Activated CD4-positive, alpha-beta memory T cell treated with anti-CD3 and anti-CD28 coated beads for 36 hours (primary cell): Measurements from ENCODE around the gene TSPAN8. TPM values are rescaled to one million over a fixed set of nuclear protein-coding genes. Genes with fewer than 3 reads are reported as not detected.
"Not testable (repeated sequence)": the region's sequence is repeated elsewhere in the genome, so short reads cannot be mapped to it uniquely, and the experiment has no call there.

ENCODE experiments used
- CTCF ChIA-PET: fragments of 350-600 bp; sonication (Branson Sonifier 250); formaldehyde crosslinking; loops from one replicate; lab custom pipeline; 2021; ENCODE audit warnings: antibody characterized with exemption, inconsistent platforms; lab: Charles Lee
- POLR2A ChIA-PET: fragments of 350-600 bp; sonication (Branson Sonifier 250); formaldehyde crosslinking; loops from one replicate; lab custom pipeline; 2021; ENCODE audit warnings: antibody characterized with exemption; lab: Charles Lee
- DNase-seq: peaks from one replicate; pipeline ENCODE4 v3.0.0-alpha.2; 2020
- H3K27ac Mint-ChIP-seq: one replicate; pipeline ENCODE4 v1.8.0; 2021; ENCODE audit warnings: mixed read lengths
- H3K27me3 Mint-ChIP-seq: one replicate; pipeline ENCODE4 v1.8.0; 2021; ENCODE audit warnings: mixed read lengths
- H3K36me3 Mint-ChIP-seq: one replicate; pipeline ENCODE4 v1.8.0; 2021; ENCODE audit warnings: mixed read lengths
- H3K4me1 Mint-ChIP-seq: one replicate; pipeline ENCODE4 v1.8.0; 2021; ENCODE audit warnings: low read depth, mixed read lengths
- H3K4me3 Mint-ChIP-seq: one replicate; pipeline ENCODE4 v1.8.0; 2021; ENCODE audit warnings: mild to moderate bottlenecking, mixed read lengths
- H3K9me3 Mint-ChIP-seq: one replicate; pipeline ENCODE4 v1.8.0; 2021; ENCODE audit warnings: mixed read lengths
- intact Hi-C: fragments of 100-400 bp; cut with micrococcal nuclease; formaldehyde crosslinking; loops from one replicate; pipeline ENCODE4 v1.15.1; 2023
- total RNA-seq, 2 experiments: library from RNA; stranded (reverse); gene quantifications; one replicate each; pipeline ENCODE4 v1.2.3, GENCODE V29; 2021

The TSPAN8 gene
- total RNA-seq, 2 experiments from 2014 or later: not detected

DNA sequence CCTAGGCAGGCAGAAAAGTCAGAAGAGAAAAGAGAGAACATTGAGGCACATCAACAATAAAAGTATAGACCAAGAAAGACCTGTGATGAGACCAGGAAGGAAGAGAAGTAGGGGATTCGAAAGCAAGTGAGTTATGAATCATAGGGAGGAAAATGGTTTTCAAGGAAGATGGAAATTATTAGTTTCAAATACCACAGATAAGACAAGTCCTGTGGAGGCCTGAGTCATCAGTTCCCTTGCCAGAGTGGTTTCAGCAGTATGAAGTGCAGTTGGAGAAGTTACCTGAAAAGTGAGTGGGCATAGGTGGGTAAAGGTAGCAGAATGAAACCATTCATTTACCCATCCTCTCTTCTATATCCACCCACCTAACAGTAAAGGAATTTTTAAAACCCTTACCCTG, 25.2 kb upstream of the TSPAN8 start:
- ChIA-PET CTCF (no interaction called here), POLR2A (no interaction called here)
- no peaks in the 10 kb centered on the region for H3K36me3 Mint-ChIP-seq
- no peaks in the 10 kb centered on the region for H3K9me3 Mint-ChIP-seq
- no peaks in the 10 kb centered on the region for H3K27me3 Mint-ChIP-seq
- no peak overlapping the region for H3K27ac Mint-ChIP-seq
- no peaks in the 10 kb centered on the region for H3K4me1 Mint-ChIP-seq
- DNase-seq: no peak
- intact Hi-C loops: no loop called here
- H3K4me3 Mint-ChIP-seq: no peak overlapping the region

DNA sequence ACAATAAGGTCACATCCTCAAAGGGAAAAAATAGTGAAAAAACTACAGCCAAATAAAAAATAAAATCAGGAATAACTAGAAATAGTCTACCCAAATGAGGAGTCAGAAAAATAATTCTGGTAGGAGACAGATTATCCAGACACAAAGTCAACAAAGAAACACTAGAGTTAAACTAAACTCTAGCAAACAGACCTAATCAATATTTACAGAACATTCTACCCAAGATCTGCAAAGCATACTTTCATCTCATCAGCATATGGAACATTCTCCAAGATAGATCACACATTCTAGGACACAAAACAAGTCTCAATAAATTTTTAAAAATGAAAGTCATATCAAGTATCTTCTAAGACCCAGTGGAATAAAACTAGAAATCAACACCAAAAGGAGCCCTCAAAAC, 20.4 kb upstream of the TSPAN8 start:
- Mint-ChIP-seq H3K27me3 (no peaks in the 10 kb centered on the region), H3K4me1 (no peaks in the 10 kb centered on the region), H3K36me3 (no peaks in the 10 kb centered on the region), H3K9me3 (no peaks in the 10 kb centered on the region), H3K4me3 (no peak overlapping the region), H3K27ac (no peak overlapping the region)
- POLR2A ChIA-PET: no interaction called here
- CTCF ChIA-PET: no interaction called here
- DNase-seq: no peak
- intact Hi-C loops: no loop called here

DNA sequence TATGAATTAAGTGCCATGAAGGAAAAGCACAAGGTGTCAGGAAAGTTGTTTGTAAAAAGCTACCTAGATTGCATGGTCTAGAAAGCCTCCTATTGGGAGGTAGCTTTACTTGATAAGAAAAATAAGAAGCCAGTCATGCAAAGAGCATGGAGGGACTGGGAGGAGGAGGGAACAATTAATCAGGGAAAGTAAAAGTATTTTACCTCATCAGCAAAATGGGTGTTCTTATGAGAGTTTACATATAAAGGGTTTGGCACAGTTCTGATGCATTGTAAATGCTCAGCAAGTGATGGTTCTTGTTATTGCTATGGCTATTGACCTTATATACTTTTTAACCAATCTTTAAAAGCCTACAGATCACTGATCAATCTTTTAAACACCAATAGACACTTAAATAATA, 17.0 kb upstream of the TSPAN8 start:
- intact Hi-C loops: no loop called here
- no peaks in the 10 kb centered on the region for H3K36me3 Mint-ChIP-seq
- H3K27ac Mint-ChIP-seq: no peak overlapping the region
- no peaks in the 10 kb centered on the region for H3K27me3 Mint-ChIP-seq
- POLR2A ChIA-PET: no interaction called here
- H3K4me3 Mint-ChIP-seq: no peak overlapping the region
- no peaks in the 10 kb centered on the region for H3K4me1 Mint-ChIP-seq
- CTCF ChIA-PET: no interaction called here
- DNase-seq: no peak
- H3K9me3 Mint-ChIP-seq: no peaks in the 10 kb centered on the region

DNA sequence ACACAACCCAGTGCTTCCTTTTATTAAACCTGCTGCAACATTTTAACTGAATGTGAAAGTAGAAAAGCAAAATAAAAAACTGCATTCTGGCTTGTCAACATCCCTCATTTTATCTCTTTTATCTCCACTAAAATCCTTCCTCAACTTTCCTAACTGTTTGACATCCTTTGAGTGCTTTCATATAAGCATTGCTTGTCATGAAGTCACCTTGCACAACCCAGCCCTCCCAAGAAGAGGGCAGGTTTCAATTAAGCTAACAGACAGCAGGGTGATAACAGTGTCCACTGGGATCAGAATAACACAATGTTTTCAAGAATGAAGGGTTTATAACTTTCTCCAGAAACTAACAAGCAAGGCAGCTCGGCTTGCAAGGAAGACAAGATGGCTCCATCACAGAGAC, 16.3 kb upstream of the TSPAN8 start:
- H3K9me3 Mint-ChIP-seq: no peaks in the 10 kb centered on the region
- no peak overlapping the region for H3K4me3 Mint-ChIP-seq
- CTCF ChIA-PET: no interaction called here
- no peaks in the 10 kb centered on the region for H3K4me1 Mint-ChIP-seq
- intact Hi-C loops: no loop called here
- no peak overlapping the region for H3K27ac Mint-ChIP-seq
- no peaks in the 10 kb centered on the region for H3K27me3 Mint-ChIP-seq
- no peak for DNase-seq
- POLR2A ChIA-PET: no interaction called here
- H3K36me3 Mint-ChIP-seq: no peaks in the 10 kb centered on the region

DNA sequence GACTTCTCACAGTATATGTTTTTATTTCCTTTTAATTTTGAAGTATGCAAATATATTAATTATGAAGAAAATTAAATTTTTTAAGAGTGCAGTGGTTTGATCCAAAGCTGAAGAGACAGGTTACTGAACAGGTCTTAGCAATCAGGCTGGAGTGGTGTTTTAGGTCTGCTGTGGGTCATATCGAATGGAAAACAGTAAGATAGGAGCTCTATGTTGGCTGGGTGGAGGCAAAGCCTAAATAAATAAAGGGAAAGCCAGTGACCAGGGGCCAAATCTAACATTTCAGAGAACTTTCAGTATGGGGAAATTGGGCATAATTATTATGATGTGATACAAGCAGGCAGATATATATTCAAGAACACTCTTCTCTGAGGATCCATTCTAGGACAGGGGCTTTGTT, 12.7 kb upstream of the TSPAN8 start:
- DNase-seq: no peak
- ChIA-PET CTCF (no interaction called here), POLR2A (no interaction called here)
- H3K36me3 Mint-ChIP-seq: no peaks in the 10 kb centered on the region
- intact Hi-C loops: no loop called here
- H3K4me3 Mint-ChIP-seq: no peak overlapping the region
- no peaks in the 10 kb centered on the region for H3K27me3 Mint-ChIP-seq
- H3K9me3 Mint-ChIP-seq: peaks cover 11% of the 10 kb centered on the region
- H3K27ac Mint-ChIP-seq: no peak overlapping the region
- H3K4me1 Mint-ChIP-seq: no peaks in the 10 kb centered on the region

DNA sequence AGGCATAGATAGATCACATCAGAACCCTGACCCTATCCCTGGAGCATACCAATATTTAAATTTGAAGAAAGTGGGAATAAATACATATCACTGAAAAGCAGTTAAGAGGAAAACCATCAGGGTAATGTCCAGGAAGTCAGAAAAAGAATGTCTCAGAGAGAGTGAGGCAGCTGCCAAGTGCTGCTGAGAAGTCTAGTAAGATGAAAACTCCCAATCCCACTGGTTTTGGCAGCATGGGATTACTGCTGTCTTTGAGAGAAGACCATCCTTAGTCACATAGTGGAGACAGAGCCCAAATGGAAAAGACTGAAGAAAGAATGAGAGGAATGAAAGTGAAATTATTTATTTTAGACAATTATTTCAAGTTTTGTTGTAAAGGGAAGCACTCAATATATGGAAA, 11.5 kb upstream of the TSPAN8 start:
- Mint-ChIP-seq H3K36me3 (no peaks in the 10 kb centered on the region), H3K4me3 (no peak overlapping the region), H3K9me3 (peaks cover 11% of the 10 kb centered on the region), H3K27me3 (no peaks in the 10 kb centered on the region), H3K4me1 (no peaks in the 10 kb centered on the region), H3K27ac (no peak overlapping the region)
- CTCF ChIA-PET: no interaction called here
- POLR2A ChIA-PET: no interaction called here
- no peak for DNase-seq
- intact Hi-C loops: no loop called here

DNA sequence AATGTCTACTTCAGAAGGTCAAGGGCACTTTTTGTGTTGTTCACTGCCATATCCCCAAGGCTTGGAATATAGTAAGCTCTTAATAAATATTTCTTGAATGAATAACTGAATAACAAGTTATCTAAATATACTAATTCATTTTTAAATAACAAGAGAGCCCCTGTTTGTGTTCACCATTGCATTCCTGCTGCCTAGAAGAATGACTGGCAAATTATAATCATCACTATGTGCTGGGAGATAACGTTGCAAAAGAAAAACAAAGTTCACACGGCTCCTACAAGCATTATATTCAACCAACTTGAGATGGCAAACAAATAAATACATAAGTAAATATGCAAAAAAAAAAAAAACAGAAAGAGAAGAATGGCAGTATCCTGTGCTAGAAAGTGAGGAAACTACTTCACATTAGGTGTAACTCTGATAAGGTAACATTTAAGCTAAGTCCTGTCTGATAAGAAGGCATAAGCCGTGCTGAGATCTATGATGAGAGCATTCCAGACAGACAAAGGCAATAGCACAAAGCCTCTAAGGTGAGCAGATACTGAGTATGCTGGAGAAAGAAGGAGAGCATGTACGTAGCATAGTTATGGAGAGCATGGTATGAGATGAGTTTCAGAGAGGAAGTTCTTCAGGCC, 9.2 kb upstream of the TSPAN8 start:
- ChIA-PET CTCF (no interaction called here), POLR2A (no interaction called here)
- Mint-ChIP-seq H3K36me3 (no peaks in the 10 kb centered on the region), H3K4me1 (no peaks in the 10 kb centered on the region), H3K9me3 (peaks cover 11% of the 10 kb centered on the region), H3K4me3 (no peak overlapping the region), H3K27me3 (no peaks in the 10 kb centered on the region), H3K27ac (no peak overlapping the region)
- intact Hi-C loops: no loop called here
- DNase-seq: no peak

DNA sequence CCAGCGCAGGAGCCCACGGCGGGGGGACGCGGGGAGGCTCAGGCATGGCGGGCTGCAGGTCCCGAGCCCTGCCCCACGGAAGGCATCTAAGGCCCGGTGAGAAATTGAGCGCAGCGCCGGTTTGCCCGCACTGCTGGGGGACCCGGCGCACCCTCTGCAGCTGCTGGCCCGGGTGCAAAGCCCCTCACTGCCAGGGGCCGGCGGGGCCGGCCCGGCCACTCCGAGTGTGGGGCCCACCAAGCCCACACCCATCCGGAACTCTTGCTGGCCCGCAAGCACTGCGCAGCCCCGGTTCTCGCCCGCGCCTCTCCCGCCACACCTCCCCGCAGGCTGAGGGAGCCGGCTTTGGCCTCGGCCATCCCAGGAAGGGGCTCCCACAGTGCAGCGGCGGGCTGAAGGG, 8.5 kb upstream of the TSPAN8 start:
- H3K4me1 Mint-ChIP-seq: no peaks in the 10 kb centered on the region
- intact Hi-C loops: no loop called here

DNA sequence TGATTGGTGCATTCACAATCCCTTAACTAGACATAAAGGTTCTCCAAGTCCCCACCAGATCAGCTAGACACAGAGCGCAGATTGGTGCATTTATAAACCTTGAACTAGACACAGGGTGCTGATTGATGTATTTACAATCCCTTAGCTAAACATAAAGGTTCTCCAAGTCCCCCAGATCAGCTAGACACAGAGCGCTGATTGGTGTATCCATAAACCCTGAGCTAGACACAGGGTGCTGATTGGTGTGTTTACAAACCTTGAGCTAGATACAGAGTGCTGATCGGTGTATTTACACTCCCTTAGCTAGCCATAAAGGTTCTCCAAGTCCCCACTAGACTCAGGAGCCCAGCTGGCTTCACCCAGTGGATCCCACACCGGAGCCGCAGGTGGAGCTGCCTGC, 8.0 kb upstream of the TSPAN8 start:
- H3K4me3 Mint-ChIP-seq, H3K27me3 Mint-ChIP-seq, intact Hi-C loops, POLR2A ChIA-PET, H3K36me3 Mint-ChIP-seq, CTCF ChIA-PET, H3K27ac Mint-ChIP-seq, H3K4me1 Mint-ChIP-seq, DNase-seq: not testable (repeated sequence)
- peaks cover 11% of the 10 kb centered on the region for H3K9me3 Mint-ChIP-seq

More for the DNA sequence above, 8.5 kb upstream of the TSPAN8 start:
- Mint-ChIP-seq H3K27me3 (no peaks in the 10 kb centered on the region), H3K27ac (no peak overlapping the region), H3K9me3 (peaks cover 11% of the 10 kb centered on the region), H3K4me3 (no peak overlapping the region), H3K36me3 (no peaks in the 10 kb centered on the region)
- ChIA-PET CTCF (no interaction called here), POLR2A (no interaction called here)
- DNase-seq: no peak

DNA sequence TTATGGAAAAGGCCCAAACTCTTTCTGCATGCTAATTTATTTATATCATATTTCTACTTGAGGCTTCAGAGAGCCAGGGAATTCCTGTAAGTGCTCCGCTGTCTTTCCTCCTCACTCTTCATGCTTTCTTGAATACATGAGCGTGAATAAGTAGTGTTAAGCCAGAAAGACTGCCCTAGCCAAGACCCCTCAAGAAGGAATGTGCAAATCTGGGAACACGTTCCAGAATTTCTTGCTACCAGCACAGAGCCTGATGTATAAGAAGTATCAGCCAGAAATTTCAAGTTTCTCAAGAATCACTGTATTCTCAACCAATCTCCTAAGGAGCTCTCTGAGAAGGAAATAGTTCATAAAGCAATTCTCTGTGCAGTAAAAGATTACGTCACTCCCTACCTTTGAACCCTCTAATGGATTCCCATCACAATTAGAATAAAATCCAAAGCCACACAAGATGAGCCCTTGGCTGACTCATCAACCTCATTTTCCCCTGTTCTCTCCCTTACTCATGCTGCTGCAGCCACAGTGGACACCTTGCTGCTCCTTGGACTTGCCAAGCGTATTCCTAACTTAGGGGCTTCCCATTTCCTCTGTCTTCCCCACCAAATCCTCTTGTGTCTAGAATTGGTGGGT, 6.9 kb upstream of the TSPAN8 start:
- Mint-ChIP-seq H3K4me1 (no peaks in the 10 kb centered on the region), H3K27me3 (no peaks in the 10 kb centered on the region), H3K36me3 (no peaks in the 10 kb centered on the region), H3K9me3 (peaks cover 11% of the 10 kb centered on the region), H3K4me3 (no peak overlapping the region), H3K27ac (no peak overlapping the region)
- no peak for DNase-seq
- ChIA-PET POLR2A (no interaction called here), CTCF (no interaction called here)
- intact Hi-C loops: no loop called here

DNA sequence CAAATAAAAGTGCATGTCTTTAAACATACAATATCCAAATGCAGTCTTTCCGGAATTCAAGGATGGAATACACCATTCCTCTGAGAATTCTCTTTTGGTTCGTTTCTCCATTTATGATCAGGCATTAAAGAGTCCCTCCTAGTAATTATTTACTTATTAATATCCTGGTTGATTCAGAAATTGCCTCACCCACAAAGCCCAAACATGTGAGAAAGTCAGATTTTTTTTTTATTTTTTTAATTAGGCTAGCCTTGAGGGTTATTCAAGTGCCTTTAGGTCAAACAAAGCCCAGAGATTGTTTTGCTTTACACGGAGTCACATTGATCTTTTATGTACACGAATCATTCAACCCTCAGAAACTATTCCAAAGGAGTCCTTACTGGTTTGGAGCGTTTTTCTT, 6.4 kb upstream of the TSPAN8 start:
- Mint-ChIP-seq H3K27ac (no peak overlapping the region), H3K27me3 (no peaks in the 10 kb centered on the region), H3K4me3 (no peak overlapping the region), H3K9me3 (peaks cover 11% of the 10 kb centered on the region), H3K36me3 (no peaks in the 10 kb centered on the region), H3K4me1 (no peaks in the 10 kb centered on the region)
- CTCF ChIA-PET: no interaction called here
- no peak for DNase-seq
- POLR2A ChIA-PET: no interaction called here
- intact Hi-C loops: no loop called here

DNA sequence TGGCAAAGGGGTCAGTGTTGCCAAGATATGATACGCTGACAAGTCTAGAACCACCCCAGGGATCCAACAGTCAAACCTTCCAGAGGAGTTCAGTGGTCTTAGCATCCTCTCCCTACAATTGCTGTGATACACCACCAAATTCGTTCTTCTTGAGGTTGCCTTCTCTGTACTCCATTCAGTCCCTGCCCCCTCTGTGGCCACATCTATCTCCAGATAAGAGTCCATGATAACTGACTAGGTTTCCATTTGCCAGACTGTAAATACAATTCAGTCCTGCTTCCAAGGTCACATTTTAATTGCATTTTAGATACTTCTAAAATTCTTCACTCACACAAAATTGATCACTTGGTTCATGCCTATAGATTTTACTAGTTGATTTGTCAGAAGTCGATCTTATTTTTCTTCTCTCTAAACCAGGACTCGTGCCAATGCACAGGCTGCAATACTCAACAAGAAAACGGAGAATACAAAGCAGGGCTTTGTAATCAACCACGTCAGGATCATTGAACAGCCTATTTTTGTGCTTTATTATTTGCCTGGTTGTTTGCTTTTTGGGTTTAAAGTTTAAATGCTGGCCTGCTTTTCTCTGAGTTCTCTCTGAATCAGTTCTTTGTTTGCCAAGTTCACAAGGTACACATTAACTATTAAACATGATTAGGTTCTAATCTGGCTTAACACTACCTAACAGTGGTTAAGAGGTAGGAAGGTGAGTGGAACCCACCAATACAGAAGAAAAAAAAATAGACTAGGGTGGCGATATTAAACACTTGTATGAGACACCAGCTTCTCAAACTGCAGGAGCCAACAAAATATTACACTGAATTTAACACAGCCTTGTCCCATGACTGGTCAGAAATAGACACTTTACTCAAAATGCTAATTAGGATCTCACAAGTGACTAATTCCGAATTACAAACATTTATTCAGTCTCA, 5.3 kb upstream of the TSPAN8 start:
- no peak overlapping the region for H3K27ac Mint-ChIP-seq
- H3K4me1 Mint-ChIP-seq: no peaks in the 10 kb centered on the region
- ChIA-PET CTCF (no interaction called here), POLR2A (no interaction called here)
- H3K36me3 Mint-ChIP-seq: no peaks in the 10 kb centered on the region
- no peak overlapping the region for H3K4me3 Mint-ChIP-seq
- DNase-seq: no peak
- intact Hi-C loops: no loop called here
- H3K9me3 Mint-ChIP-seq: peaks cover 8% of the 10 kb centered on the region
- H3K27me3 Mint-ChIP-seq: no peaks in the 10 kb centered on the region
